ENCODE data around the gene ABCD1.

GRCh38 chrX:153739754-153740486 lies 15.3 kb downstream of the ABCD1 start:
- TF ChIP-seq CTCF (IDR thresholded peaks at IDR 0.05) (no peak), ATF3 (CRISPR knock-in tag; conservative IDR thresholded peaks at IDR 0.05) (no peak), E2F4 (CRISPR knock-in tag; IDR thresholded peaks at IDR 0.05; ENCODE audit: borderline replicate concordance, low read depth) (no peak), CBFB (CRISPR knock-in tag; IDR thresholded peaks at IDR 0.05; ENCODE audit: low read depth) (no peak), NFE2L1 (CRISPR knock-in tag; IDR thresholded peaks at IDR 0.05) (no peak), CREB1 (CRISPR knock-in tag; IDR thresholded peaks at IDR 0.05) (no peak), JAZF1 (CRISPR knock-in tag; IDR thresholded peaks at IDR 0.05) (no peak), IRF1 (CRISPR knock-in tag; IDR thresholded peaks at IDR 0.05) (no peak), TEAD1 (CRISPR knock-in tag; IDR thresholded peaks at IDR 0.05) (no peak), SP1 (CRISPR knock-in tag; conservative IDR thresholded peaks at IDR 0.05) (no peak)
